ENCODE measurements around the gene TCN2. TPM values are rescaled to one million over a fixed set of nuclear protein-coding genes. Genes with fewer than 3 reads are reported as not detected.
A peak's percentile ranks its signal among the peaks of the same experiment; 100 is the strongest.

Gene TCN2
- total RNA-seq, 2 experiments from 2014 or later = 0.19 to 0.31 TPM

DNA sequence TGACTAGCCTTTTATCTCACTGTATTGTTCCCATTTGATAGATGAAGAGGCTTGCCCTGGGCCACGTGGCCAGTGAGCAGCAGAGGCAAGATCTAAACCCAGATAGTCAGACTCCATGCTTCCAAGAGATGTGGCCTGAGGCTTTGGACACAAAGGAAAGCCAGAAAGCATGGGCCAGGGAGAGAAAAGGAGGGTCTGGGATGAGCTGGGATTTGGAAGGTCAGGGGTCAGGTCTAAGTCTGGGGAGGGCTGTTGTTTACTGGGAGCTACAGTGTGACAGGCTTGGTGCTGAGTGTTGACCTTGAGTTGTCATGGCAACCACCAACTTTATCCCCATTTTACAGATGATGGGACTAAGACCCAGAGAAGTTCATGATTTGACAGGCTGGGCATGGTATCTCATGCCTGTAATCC, 30.7 kb downstream of the TCN2 start:
- Mint-ChIP-seq H3K4me1 (ENCODE audit: low read depth) (peaks cover 22% of the 10 kb centered on the region), H3K4me3 (peak overlapping the region; percentile 81), H3K27me3 (no peaks in the 10 kb centered on the region), H3K36me3 (peaks cover 8% of the 10 kb centered on the region), H3K9me3 (peaks cover 4% of the 10 kb centered on the region), H3K27ac (no peak overlapping the region)
- POLR2A ChIA-PET = interaction anchor here (1.0 kb wide), 1 partner anchor 105 kb away, joined by 4 read pairs; no protein-coding TSS in a partner anchor
- DNase-seq = no peak
- intact Hi-C loops (cut with micrococcal nuclease) = loop anchor here (5.0 kb wide), 1 partner anchor 445 kb away; the partner anchor contains the start of gene SMTN
- CTCF ChIA-PET = interaction anchor here (1.3 to 2.3 kb wide), 2 partner anchors 12 to 118 kb away, joined by 4 to 14 read pairs; no protein-coding TSS in a partner anchor

DNA sequence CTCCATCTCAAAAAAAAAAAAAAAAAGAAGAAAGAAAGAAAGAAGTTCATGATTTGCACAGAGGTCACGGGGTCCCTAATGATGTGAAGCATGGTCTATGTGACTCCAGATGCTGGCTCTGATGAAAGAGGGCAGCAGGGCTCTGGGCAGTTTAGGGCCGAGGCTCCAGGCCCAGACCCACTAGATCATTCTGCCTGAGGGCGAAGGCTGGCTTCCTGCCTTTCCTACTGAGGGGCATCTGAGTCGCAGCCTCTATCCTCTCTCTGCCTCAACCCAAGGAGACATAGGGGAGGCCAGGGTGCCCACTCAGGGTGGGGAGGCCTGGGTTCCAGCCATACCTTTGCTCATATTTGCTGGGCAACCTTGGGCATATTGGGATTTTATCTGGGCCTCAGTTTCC, 33.4 kb downstream of the TCN2 start:
- H3K27me3 Mint-ChIP-seq = no peaks in the 10 kb centered on the region
- no peak for DNase-seq
- H3K4me3 Mint-ChIP-seq = no peak overlapping the region
- peaks cover 8% of the 10 kb centered on the region for H3K36me3 Mint-ChIP-seq
- peaks cover 32% of the 10 kb centered on the region for H3K4me1 Mint-ChIP-seq (ENCODE audit: low read depth)
- ChIA-PET CTCF (no interaction called here), POLR2A (no interaction called here)
- intact Hi-C loops (cut with micrococcal nuclease) = no loop called here
- H3K27ac Mint-ChIP-seq = no peak overlapping the region
- H3K9me3 Mint-ChIP-seq = peaks cover 4% of the 10 kb centered on the region

DNA sequence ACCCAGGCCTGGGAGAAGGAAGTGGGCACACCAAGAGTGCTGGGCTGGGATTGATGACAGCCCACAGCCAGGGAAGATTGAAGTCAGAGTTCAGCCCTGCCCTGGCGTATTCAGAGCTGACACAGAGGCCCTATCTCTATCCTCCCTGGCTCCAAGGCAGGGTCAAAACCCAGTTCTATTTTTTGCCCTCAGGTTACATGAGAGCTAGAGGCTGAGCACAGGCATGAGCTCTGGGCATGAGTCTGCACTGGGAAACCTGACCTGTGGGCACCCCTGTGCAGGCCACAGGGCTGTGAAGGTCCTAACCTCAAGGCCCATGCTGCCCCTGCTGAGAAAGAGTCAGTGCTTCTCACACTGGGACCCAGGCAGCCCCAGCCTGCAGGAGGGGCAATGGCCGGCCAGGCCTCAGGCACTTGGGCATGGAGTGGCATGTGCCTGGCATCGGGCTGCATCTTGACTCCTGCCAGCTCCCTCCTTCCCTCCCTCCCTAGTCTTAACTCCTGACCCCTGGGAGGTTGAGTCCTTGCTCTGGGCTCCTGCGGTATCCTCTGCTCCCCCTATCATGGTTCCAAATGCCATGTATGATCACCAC, 34.0 kb downstream of the TCN2 start:
- Mint-ChIP-seq H3K27ac (no peak overlapping the region), H3K4me1 (ENCODE audit: low read depth) (peaks cover 32% of the 10 kb centered on the region), H3K9me3 (peaks cover 4% of the 10 kb centered on the region), H3K27me3 (no peaks in the 10 kb centered on the region), H3K4me3 (no peak overlapping the region), H3K36me3 (peaks cover 8% of the 10 kb centered on the region)
- DNase-seq = no peak
- POLR2A ChIA-PET = no interaction called here
- CTCF ChIA-PET = no interaction called here
- intact Hi-C loops (cut with micrococcal nuclease) = no loop called here

DNA sequence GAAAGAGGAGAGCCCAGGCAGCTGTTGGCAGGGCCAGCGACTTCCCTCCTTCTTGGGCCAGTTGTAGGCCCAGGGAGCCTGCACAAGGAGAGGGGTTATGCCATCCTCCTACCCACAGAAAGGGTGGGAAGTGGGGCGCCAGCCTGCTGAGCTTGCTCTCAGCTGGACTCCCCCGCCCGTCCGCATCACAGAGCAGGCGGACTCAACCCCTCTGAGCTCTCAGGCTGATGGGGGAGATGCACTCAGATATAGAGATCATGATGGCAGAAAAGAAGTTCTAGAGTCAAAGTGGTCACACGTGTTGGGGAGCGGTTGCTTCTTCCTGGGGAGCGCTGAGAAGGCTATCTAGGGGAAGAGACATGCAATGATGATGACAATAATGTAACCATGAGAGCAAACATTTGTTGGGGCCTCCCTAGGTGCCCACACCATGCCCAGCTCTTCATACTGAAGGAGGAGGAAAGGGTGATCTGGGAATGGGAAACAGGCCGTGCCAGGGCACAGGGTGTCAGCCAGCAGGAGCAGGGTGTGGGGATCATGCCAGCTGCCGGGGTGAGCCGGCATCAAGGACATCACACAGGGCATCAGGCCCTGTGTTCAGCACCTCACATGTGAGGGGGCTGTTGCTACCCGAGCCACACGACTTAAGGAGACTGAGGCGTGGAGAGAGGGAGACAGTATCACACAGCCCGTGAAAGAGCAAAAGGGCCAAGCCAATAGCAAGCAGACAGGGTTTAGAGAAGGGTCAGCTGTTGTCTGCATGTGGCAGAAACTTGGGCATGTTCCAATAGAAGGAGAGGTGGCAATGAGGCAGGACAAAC, 36.3 kb downstream of the TCN2 start:
- DNase-seq = no peak
- peaks cover 9% of the 10 kb centered on the region for H3K36me3 Mint-ChIP-seq
- H3K27ac Mint-ChIP-seq = peak overlapping the region; percentile 81
- peaks cover 21% of the 10 kb centered on the region for H3K4me1 Mint-ChIP-seq (ENCODE audit: low read depth)
- no peaks in the 10 kb centered on the region for H3K27me3 Mint-ChIP-seq
- ChIA-PET POLR2A (interaction anchor here (0.9 to 1.1 kb wide), 6 partner anchors 8 to 102 kb away, joined by 3 to 16 read pairs (median 4); partner anchors contain the start of genes DUSP18 and SLC35E4), CTCF (interaction anchor here (0.9 to 4.4 kb wide), 6 partner anchors 9 to 112 kb away, joined by 3 to 46 read pairs (median 6); partner anchors contain the start of gene SLC35E4)
- no peak overlapping the region for H3K4me3 Mint-ChIP-seq
- H3K9me3 Mint-ChIP-seq = peaks cover 4% of the 10 kb centered on the region
- intact Hi-C loops (cut with micrococcal nuclease) = no loop called here

DNA sequence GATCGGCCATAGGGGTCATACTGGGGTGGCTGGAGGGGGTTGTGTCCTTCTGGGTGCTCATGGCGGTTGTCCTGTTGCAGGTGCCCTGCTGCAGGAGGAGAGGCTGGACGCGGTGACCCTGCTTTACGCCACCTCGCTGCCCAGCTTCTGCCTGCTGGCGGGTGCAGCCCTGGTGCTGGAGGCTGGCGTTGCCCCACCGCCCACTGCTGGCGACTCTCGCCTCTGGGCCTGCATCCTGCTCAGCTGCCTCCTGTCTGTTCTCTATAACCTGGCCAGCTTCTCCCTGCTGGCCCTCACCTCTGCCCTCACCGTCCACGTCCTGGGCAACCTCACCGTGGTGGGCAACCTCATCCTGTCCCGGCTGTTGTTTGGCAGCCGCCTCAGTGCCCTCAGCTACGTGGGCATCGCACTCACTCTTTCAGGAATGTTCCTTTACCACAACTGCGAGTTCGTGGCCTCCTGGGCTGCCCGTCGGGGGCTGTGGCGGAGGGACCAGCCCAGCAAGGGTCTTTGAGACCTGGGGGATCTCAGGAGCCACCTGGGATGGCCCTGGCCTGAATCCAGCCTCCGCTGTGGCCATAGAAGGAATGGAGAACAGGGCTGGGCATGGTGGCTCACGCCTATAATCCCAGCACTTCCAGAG, 39.7 kb downstream of the TCN2 start:
- CTCF ChIA-PET = interaction anchor here (0.6 to 4.4 kb wide), 3 partner anchors 12 to 109 kb away, joined by 3 to 46 read pairs (median 3); partner anchors contain the start of gene SLC35E4
- H3K27ac Mint-ChIP-seq = no peak overlapping the region
- peaks cover 39% of the 10 kb centered on the region for H3K4me1 Mint-ChIP-seq (ENCODE audit: low read depth)
- H3K36me3 Mint-ChIP-seq = peaks cover 3% of the 10 kb centered on the region
- no peaks in the 10 kb centered on the region for H3K27me3 Mint-ChIP-seq
- no peaks in the 10 kb centered on the region for H3K9me3 Mint-ChIP-seq
- no peak for DNase-seq
- POLR2A ChIA-PET = no interaction called here
- intact Hi-C loops (cut with micrococcal nuclease) = loop anchor here (5.0 kb wide), 1 partner anchor 61 kb away; no protein-coding TSS in a partner anchor
- H3K4me3 Mint-ChIP-seq = no peak overlapping the region

DNA sequence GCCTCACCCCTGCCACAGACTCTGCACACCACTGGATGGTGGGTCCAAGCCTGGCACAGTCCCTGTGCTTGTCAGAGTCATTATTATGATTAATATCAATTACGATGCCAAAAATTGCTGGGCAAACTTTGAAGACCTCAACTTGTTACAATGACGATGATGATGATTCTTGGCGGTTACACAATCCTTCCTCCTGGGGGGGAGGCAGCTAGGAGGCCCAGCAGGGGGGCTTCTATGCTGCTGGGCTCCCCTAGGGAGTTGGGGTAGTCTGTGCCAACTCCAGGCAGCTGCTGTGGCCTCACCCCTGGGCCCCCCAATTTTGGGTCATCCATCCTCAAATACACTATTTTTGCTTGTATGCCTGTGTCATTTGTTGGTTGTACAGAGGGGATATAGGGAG, 40.6 kb downstream of the TCN2 start:
- CTCF ChIA-PET = interaction anchor here (3.5 kb wide), 1 partner anchor 108 kb away, joined by 19 read pairs; no protein-coding TSS in a partner anchor
- H3K27me3 Mint-ChIP-seq = no peaks in the 10 kb centered on the region
- H3K4me3 Mint-ChIP-seq = no peak overlapping the region
- peaks cover 3% of the 10 kb centered on the region for H3K36me3 Mint-ChIP-seq
- DNase-seq = no peak
- H3K4me1 Mint-ChIP-seq (ENCODE audit: low read depth) = peaks cover 44% of the 10 kb centered on the region
- no peaks in the 10 kb centered on the region for H3K9me3 Mint-ChIP-seq
- intact Hi-C loops (cut with micrococcal nuclease) = loop anchor here (5.0 kb wide), 1 partner anchor 60 kb away; no protein-coding TSS in a partner anchor
- POLR2A ChIA-PET = no interaction called here
- no peak overlapping the region for H3K27ac Mint-ChIP-seq

DNA sequence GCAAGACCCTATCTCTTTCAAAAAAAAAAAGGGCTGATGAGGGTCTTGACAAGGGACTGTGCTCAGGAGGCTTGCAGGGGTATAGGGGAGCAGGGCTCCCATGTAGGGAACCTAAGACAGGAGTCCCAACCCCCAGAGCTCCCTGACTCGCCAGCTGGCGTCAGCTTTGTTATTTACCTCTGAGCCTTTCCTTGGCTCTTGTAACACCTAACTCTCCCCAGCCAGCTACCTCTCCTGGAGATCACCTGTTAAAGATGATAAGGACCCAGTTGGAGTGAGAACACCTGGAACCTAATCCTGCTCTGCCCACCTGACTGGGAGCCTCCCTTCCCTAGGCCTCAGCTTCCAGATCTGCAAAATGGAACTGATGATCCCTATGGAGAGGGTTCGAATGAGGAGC, 41.9 kb downstream of the TCN2 start:
- Mint-ChIP-seq H3K36me3 (peaks cover 3% of the 10 kb centered on the region), H3K9me3 (no peaks in the 10 kb centered on the region), H3K27ac (peak overlapping the region; percentile 85), H3K4me1 (ENCODE audit: low read depth) (peaks cover 37% of the 10 kb centered on the region), H3K4me3 (no peak overlapping the region), H3K27me3 (no peaks in the 10 kb centered on the region)
- POLR2A ChIA-PET = interaction anchor here (0.6 to 1.9 kb wide), 3 partner anchors 14 to 637 kb away, joined by 3 to 16 read pairs (median 3); partner anchors contain the start of gene SLC35E4
- intact Hi-C loops (cut with micrococcal nuclease) = loop anchor here (1.0 to 5.0 kb wide), 4 partner anchors 15 to 91 kb away; partner anchors contain the start of gene DUSP18
- CTCF ChIA-PET = interaction anchor here (1.2 to 4.5 kb wide), 7 partner anchors 11 to 107 kb away, joined by 3 to 44 read pairs (median 11); partner anchors contain the start of genes DUSP18 and SLC35E4
- DNase-seq = no peak

DNA sequence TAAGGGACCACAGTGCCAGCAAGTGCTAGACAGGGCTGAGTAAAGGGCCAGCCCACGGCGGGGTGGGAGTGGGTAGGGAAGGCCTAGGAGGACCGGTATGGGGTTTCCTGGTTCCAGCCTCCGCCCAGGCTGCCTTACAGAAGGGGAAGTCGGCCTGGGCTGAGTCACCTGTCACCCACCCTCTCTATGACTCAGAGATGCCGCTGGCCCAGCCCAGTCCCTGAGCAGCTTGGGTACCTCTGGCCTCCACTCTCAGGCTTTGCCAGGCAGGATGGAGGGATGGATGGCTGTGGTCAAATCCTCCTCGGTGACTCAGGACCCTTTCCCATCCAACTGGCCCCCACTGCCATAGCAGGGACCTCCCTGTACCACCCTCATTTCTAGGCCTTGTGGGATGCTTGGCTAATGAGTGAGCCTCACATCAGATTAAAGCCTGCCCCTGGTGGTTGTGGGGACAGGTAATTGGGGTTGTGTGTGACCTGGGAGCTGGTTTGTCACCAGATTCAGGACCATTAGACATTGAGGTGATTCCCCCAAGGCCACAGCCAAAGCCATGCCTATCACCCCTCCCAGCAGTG, 42.5 kb downstream of the TCN2 start:
- CTCF ChIA-PET = interaction anchor here (0.7 to 4.5 kb wide), 10 partner anchors 12 to 106 kb away, joined by 3 to 44 read pairs (median 6); partner anchors contain the start of genes DUSP18 and SLC35E4
- POLR2A ChIA-PET = interaction anchor here (0.6 to 1.9 kb wide), 3 partner anchors 15 to 636 kb away, joined by 3 to 16 read pairs (median 4); partner anchors contain the start of genes DUSP18 and SLC35E4
- peaks cover 31% of the 10 kb centered on the region for H3K4me1 Mint-ChIP-seq (ENCODE audit: low read depth)
- no peaks in the 10 kb centered on the region for H3K9me3 Mint-ChIP-seq
- peak; percentile 94 for DNase-seq
- H3K4me3 Mint-ChIP-seq = no peak overlapping the region
- no peaks in the 10 kb centered on the region for H3K27me3 Mint-ChIP-seq
- intact Hi-C loops (cut with micrococcal nuclease) = loop anchor here (1.0 to 5.0 kb wide), 4 partner anchors 15 to 91 kb away; partner anchors contain the start of gene DUSP18
- H3K27ac Mint-ChIP-seq = peak overlapping the region; percentile 85
- H3K36me3 Mint-ChIP-seq = peaks cover 6% of the 10 kb centered on the region

DNA sequence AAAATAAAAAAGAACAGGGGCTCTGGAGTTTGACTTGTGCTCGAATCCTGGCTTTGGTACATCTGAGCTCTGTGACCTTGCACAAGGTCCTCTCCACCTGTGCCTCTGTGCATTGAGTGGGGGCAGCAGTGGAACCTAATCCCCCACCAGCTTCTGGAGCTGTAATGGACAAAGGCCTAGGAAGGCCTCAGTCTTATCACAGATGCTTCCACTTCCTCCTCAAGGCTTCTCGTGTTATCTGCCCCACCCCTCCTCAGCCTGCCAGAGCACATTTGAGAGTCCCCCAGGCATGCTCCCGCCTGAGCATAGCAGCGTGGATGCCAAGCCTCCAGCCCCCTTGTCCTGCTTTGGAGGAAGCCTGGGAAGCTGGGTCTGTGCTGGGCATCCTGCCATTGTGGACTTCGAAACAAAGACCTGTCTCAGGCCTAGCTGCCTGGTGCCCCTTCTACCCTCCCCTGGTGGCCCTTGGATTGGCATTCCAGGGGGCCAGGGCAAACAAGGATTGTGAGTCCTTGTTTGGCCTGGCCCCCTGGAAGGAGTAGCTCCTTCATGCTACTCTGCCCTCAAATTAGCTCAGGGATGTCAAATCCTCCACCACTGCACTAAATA, 43.6 kb downstream of the TCN2 start:
- H3K27me3 Mint-ChIP-seq = no peaks in the 10 kb centered on the region
- H3K4me1 Mint-ChIP-seq (ENCODE audit: low read depth) = peaks cover 28% of the 10 kb centered on the region
- no peak overlapping the region for H3K27ac Mint-ChIP-seq
- no peak for DNase-seq
- POLR2A ChIA-PET = interaction anchor here (1.5 kb wide), 1 partner anchor 17 kb away, joined by 4 read pairs; the partner anchor contains the start of gene DUSP18
- no peak overlapping the region for H3K4me3 Mint-ChIP-seq
- intact Hi-C loops (cut with micrococcal nuclease) = no loop called here
- CTCF ChIA-PET = interaction anchor here (1.4 to 4.5 kb wide), 5 partner anchors 10 to 105 kb away, joined by 4 to 44 read pairs (median 14); partner anchors contain the start of genes DUSP18 and SLC35E4
- no peaks in the 10 kb centered on the region for H3K9me3 Mint-ChIP-seq
- peaks cover 9% of the 10 kb centered on the region for H3K36me3 Mint-ChIP-seq

DNA sequence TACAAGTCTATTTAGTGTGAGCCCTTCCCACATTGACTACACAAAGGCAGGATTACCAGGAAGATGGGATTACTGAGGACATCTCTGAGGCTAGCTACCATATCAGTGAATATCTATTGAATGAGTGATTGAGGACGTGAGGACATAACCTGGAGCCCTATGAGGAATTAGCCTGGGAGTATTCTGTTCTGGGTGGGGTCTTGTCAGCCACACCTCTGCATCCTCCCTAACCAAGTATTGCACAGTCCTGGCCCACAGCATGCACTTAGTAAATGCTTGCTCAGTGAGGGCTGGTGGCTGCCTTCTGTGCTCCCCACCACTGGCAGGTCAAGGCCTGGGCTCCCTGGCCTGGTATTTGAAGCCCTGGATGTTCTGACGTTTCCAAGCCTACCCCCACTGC, 45.9 kb downstream of the TCN2 start:
- POLR2A ChIA-PET = no interaction called here
- no peak for DNase-seq
- peaks cover 28% of the 10 kb centered on the region for H3K4me1 Mint-ChIP-seq (ENCODE audit: low read depth)
- intact Hi-C loops (cut with micrococcal nuclease) = no loop called here
- H3K36me3 Mint-ChIP-seq = peaks cover 9% of the 10 kb centered on the region
- no peaks in the 10 kb centered on the region for H3K27me3 Mint-ChIP-seq
- no peak overlapping the region for H3K4me3 Mint-ChIP-seq
- H3K9me3 Mint-ChIP-seq = no peaks in the 10 kb centered on the region
- no peak overlapping the region for H3K27ac Mint-ChIP-seq
- CTCF ChIA-PET = interaction anchor here (4.5 kb wide), 1 partner anchor 18 kb away, joined by 44 read pairs; the partner anchor contains the start of gene SLC35E4

DNA sequence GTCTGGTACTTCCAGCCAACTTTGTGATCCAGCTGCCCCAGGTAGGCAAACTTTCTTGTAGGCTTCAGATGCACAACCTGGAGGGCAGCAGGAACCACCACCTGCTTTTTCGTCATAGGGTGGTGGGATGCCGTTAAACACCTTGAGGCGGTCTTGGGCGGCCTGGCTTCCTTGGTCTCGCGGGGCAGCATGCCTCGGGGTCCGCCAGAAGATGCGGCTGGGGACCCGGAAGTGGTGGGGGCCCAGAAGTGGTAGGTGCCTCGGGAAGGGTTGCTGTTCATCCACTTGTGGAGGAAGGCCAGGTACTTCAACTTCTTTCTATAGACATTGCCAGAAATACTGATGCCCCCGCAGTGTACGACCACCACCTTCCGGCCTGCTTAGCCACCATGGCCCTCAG, 47.4 kb downstream of the TCN2 start:
- Mint-ChIP-seq H3K4me1 (ENCODE audit: low read depth) (peaks cover 21% of the 10 kb centered on the region), H3K36me3 (peaks cover 5% of the 10 kb centered on the region), H3K27ac (no peak overlapping the region), H3K27me3 (no peaks in the 10 kb centered on the region), H3K4me3 (no peak overlapping the region), H3K9me3 (no peaks in the 10 kb centered on the region)
- no peak for DNase-seq
- intact Hi-C loops (cut with micrococcal nuclease) = no loop called here
- ChIA-PET CTCF (interaction anchor here (0.9 kb wide), 1 partner anchor 101 kb away, joined by 3 read pairs; no protein-coding TSS in a partner anchor), POLR2A (no interaction called here)

All from activated CD4-positive, alpha-beta memory T cell treated with anti-CD3 and anti-CD28 coated beads for 36 hours (primary cell).